Mucosa of stomach (tissue), 1 donor: ENCODE measurements around the gene TM2D1.
"Not testable (repeated sequence)": the region's sequence is repeated elsewhere in the genome, so short reads cannot be mapped to it uniquely, and the experiment has no call there.

Experiments used
- H3K27me3 ChIP-seq: one replicate; pipeline ENCODE4 v1.7.0; 2013; ENCODE audit warnings: mild to moderate bottlenecking, low read length; ENCODE audit not compliant: control insufficient read depth, insufficient read depth
- H3K36me3 ChIP-seq: one replicate; pipeline ENCODE4 v1.7.0; 2013; ENCODE audit warnings: low read length; ENCODE audit not compliant: control insufficient read depth, insufficient read depth
- H3K4me1 ChIP-seq: one replicate; pipeline ENCODE4 v1.7.0; 2013; ENCODE audit warnings: mild to moderate bottlenecking, low read length; ENCODE audit not compliant: control insufficient read depth, insufficient read depth
- H3K4me3 ChIP-seq: one replicate; pipeline ENCODE4 v1.7.0; 2013; ENCODE audit warnings: low read length
- H3K9ac ChIP-seq: one replicate; pipeline ENCODE4 v1.7.0; 2013; ENCODE audit warnings: mild to moderate bottlenecking, low read length, moderate library complexity
- H3K9me3 ChIP-seq: one replicate; pipeline ENCODE4 v1.7.0; 2013; ENCODE audit warnings: mild to moderate bottlenecking, low read length, moderate library complexity; ENCODE audit not compliant: control insufficient read depth
- donor health status: Pancreatic carcinoma.

TM2D1 gene

DNA sequence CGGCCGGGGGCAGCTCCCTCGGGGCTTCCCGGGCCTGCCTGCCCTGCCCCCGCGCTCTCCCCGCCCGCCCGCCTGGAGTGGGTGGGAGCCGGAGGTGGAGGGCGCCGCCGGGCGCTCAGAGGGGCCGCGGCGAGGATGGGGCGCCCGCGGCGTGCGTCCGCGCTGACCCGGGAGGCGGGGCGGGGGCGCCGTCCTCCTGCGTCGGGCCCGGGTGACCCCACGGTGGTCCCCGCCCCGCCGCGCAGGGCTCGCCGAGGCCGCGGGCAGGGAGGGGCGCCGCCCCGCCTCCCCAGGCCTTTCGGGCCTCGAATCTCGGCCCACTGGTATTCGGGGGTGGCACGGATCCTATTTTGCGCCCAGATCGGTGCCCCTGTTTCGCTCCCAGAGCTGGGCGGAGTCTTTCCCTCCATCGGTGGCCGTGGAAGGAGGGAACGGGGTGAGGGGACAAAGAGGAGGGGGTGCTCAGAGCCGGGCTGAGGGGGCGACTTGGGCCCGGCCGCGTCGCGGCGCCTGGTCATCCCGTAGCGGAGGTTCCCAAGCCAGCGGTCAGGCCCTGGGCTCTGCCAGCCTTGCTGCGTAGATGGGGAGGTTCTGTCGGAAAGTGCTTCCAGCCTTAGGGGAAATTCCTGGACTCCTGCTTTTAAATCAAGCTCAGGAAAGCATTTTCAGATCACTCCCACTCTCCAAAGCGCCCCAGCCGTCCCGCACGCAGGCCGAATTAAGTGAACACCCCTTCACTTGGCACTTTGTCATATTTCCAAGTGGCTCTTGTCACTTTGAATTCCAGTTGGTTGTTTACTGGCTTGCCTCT is 17.9 kb upstream of the TM2D1 start:
- no peaks in the 10 kb centered on the region for H3K9me3 ChIP-seq
- H3K27me3 ChIP-seq, result no peaks in the 10 kb centered on the region
- no peaks in the 10 kb centered on the region for H3K36me3 ChIP-seq
- H3K9ac ChIP-seq, result peak overlapping the region; percentile 98
- peaks cover 15% of the 10 kb centered on the region for H3K4me1 ChIP-seq
- H3K4me3 ChIP-seq, result peak overlapping the region; percentile 74

DNA sequence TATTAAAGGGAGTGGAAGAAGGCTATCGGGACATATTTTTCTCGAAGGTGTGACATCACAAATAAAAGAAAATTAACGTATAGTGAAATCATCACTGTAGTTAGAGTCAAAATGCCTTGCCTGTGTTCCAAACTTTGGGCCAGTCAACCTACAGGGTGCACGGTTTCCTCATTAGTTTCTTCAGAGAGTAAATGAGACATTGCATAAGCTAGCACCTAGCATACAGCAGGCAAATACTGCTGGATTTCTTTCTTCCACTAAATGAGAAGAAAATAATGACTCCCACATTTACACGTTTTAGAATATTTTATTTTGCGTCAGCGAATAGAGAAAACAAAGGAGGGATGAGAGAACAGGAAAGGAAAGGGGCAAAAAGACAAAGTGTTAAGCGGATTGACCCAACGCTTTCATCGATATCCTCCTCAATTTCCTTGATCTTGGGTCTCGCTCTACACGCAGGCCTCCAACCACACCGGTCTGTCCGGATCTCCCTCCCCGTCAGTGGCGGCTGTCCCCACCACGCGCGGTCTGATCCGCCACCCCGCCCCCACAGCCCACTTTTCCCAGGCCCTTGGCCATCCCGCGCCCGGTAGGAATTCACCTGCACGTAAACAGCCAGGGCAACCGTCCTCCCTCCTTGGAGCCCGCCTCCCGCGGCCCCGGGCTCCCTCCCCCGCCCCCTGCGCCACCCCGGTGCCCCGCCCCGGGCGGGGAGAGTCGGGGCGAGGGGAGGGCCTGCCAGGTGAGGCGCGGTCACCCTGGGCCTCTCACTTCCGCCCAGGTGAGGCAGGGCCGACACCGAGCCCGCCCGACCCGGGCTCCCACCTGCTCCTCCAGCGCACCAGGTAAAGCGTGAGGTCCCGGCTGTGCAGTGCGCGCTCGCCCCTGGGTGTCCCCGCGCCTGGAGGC is 17.0 kb upstream of the TM2D1 start, which contains the start of gene PATJ:
TSS of gene PATJ (plus strand) at position 770 of the 909 bp plus-strand sequence. CDS start 20,413 bp downstream, outside the sequence.
- Histone ChIP-seq H3K36me3 (no peaks in the 10 kb centered on the region), H3K9me3 (no peaks in the 10 kb centered on the region), H3K4me3 (peak within 1 kb of the TSS; percentile 74), H3K27me3 (no peaks in the 10 kb centered on the region), H3K4me1 (peaks cover 10% of the 10 kb centered on the region), H3K9ac (peak within 1 kb of the TSS; percentile 98)

DNA sequence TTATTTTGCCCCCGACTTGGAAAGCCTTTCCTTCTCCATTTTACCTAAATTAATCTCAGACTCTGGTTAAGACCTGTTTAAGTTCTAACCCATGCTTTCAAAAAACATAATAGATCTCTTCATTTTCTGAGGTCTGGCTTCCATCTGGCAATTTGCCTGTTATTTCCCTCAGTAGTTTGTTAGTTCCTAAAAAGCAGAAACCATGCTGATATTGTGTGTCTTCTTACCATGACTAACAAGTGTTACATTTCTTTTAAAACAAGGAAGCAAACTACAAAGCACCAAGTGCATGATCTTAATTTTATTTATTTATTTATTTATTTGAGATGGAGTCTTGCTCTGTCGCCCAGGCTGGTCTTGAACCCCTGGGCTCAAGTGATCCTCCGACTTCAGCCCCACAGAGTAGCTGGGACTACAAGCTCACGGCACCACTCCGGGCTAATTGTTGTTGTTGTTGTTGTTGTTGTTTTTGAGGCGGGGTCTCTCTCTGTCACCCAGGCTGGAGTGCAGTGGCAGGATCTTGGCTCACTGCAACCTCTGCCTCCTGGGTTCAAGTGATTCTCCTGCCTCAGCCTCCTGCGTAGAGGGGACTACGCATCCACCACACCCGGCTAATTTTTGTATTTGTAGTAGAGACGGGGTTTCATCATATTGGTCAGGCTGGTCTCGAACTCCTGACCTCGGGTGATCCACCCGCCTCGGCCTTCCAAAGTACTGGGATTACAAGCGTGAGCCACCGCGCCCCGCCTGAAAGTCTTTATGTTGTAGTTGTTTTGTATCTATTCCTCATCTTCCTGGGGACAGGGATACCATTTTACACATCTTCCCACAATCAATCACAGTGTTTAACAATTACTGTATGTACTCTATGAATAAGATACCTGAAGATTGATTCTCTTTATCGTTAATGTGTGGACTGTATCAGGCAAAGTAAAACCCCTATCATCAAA is 16.1 kb upstream of the TM2D1 start:
- H3K9ac ChIP-seq, result peak overlapping the region; percentile 98

DNA sequence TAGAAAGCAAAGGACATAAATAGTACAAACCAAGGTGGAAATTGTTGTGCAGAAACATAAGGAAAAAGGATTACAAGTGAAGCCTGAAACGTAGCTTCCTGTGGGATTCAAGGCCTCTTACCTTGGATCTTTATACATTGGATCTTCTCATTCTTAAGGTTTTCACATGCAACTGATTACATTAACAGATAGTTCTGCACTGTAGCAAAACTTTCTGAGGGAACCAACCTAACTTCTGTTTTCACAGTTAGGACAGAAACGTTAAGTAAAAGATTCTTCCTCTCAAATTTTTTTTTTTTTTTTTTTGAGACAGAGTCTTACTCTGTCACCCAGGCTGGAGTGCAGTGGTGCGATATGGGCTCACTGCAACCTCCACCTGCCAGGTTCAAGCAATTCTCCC is 7.8 kb upstream of the TM2D1 start:
- no peak overlapping the region for H3K4me3 ChIP-seq
- H3K36me3 ChIP-seq, result no peaks in the 10 kb centered on the region
- H3K9ac ChIP-seq, result no peak overlapping the region
- no peaks in the 10 kb centered on the region for H3K9me3 ChIP-seq
- H3K4me1 ChIP-seq, result no peaks in the 10 kb centered on the region
- no peaks in the 10 kb centered on the region for H3K27me3 ChIP-seq

More for the DNA sequence above, 16.1 kb upstream of the TM2D1 start:
- H3K4me1 ChIP-seq, result peaks cover under 1% of the 10 kb centered on the region
- H3K9me3 ChIP-seq, result no peaks in the 10 kb centered on the region
- H3K27me3 ChIP-seq, result no peaks in the 10 kb centered on the region
- H3K4me3 ChIP-seq, result peak overlapping the region; percentile 74
- H3K36me3 ChIP-seq, result no peaks in the 10 kb centered on the region

DNA sequence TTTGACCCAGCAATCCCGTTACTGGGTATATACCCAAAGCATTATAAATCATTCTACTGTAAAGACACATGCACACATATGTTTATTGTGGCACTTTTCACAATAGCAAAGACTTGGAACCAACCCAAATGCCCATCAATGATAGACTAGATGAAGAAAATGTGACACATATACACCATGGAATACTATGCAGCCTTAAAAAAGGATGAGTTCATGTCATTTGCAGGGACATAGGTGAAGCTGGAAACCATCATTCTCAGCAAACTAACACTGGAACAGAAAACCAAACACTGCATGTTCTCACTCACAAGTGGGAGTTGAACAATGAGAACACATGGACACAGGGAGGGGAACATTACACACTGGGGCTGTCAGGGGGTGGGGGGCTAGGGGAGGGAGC is 5.7 kb upstream of the TM2D1 start:
- H3K36me3 ChIP-seq, H3K4me3 ChIP-seq, H3K4me1 ChIP-seq, H3K9ac ChIP-seq, H3K9me3 ChIP-seq, H3K27me3 ChIP-seq: not testable (repeated sequence)

DNA sequence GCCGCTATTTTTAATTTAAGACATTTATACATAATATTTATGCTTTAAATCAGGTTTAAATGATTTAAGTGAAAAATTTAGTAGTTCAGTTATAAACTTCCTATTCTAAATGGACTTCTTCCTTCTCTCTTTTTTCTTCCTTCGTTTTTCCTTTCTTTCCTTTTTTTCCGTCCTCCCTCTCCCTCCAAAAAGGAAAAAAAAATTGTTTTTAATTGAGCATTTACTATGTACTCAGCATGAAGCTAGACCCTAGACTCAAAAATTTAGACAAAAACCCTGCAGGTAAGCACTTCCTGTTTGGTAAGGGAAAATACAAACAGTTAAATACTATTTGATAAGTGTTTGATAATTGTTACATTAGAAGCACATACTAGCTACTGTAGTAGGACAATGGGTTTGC is 2.6 kb upstream of the TM2D1 start:
- Histone ChIP-seq H3K9ac (no peak overlapping the region), H3K4me1 (no peaks in the 10 kb centered on the region), H3K27me3 (no peaks in the 10 kb centered on the region), H3K36me3 (no peaks in the 10 kb centered on the region), H3K9me3 (no peaks in the 10 kb centered on the region), H3K4me3 (no peak overlapping the region)

DNA sequence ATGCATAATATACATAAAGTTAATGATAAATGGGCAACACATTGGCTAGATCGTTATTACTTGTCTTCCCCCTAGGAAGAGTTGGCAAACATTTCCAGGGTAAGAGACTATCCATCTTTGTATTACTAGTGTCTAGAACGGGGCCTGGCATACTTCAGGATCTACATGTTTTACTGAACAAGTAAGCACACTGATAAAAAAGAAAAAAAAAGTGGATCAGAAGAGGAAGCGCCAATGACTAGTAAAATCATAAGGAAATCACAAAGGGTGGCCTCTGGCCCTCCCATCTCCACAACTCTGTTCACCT is 482 bp downstream of the TM2D1 start:
- no peaks in the 10 kb centered on the region for H3K4me1 ChIP-seq
- no peaks in the 10 kb centered on the region for H3K27me3 ChIP-seq
- peak overlapping the region; percentile 87 for H3K4me3 ChIP-seq
- H3K9me3 ChIP-seq, result no peaks in the 10 kb centered on the region
- H3K36me3 ChIP-seq, result no peaks in the 10 kb centered on the region
- peak overlapping the region; percentile 99 for H3K9ac ChIP-seq

DNA sequence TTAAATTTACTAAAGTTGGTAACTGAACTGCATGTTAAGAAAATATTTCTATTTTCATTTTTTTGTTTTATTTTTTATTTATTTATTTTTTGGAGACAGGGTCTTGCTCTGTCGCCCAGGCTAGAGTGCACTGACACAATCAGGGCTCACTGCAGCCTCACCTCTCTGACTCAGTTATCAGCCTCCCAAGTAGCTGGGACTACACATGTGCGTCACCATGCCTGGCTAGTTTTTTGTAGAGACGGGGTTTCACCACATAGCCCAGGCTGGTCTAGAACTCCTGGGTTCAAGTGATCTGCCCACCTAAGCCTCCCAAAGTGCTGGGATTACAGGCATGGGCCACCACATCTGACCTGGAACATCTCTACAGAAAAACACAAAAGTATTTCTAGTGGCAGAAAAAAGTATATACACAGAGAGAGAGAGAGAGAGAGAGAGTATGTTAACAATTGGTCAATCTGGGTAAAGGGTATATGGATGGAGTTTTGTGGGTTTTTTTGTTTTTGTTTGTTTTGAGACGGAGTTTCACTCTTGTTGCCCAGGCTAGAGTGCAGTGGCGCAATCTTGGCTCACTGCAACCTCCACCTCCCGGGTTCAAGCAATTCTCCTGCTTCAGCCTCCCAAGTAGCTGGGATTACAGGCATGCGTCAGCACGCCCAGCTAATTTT is 5.8 kb downstream of the TM2D1 start:
- not testable (repeated sequence) for H3K27me3 ChIP-seq, H3K9me3 ChIP-seq, H3K9ac ChIP-seq, H3K4me1 ChIP-seq, H3K36me3 ChIP-seq, H3K4me3 ChIP-seq

DNA sequence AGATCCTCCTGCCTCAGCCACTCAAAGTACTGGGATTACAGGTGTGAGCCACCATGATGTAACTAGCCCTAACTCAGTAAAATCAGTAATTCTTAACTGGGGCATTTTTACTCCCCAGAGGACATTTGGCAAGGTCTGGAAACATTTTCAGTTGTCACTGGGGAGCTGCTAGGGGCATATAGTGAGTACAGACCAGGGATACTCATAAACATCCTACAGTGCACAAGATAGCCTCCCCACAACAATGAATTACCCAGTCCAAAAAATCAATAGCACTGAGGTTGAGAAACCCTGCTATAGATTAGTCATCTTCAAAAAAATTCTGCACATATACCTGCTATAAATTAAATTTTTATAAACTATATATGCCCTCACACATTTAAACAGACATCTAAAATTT is 13.0 kb downstream of the TM2D1 start:
- H3K27me3 ChIP-seq, result no peaks in the 10 kb centered on the region
- H3K9me3 ChIP-seq, result no peaks in the 10 kb centered on the region
- H3K4me1 ChIP-seq, result peaks cover 8% of the 10 kb centered on the region
- H3K36me3 ChIP-seq, result no peaks in the 10 kb centered on the region
- no peak overlapping the region for H3K9ac ChIP-seq
- H3K4me3 ChIP-seq, result no peak overlapping the region

DNA sequence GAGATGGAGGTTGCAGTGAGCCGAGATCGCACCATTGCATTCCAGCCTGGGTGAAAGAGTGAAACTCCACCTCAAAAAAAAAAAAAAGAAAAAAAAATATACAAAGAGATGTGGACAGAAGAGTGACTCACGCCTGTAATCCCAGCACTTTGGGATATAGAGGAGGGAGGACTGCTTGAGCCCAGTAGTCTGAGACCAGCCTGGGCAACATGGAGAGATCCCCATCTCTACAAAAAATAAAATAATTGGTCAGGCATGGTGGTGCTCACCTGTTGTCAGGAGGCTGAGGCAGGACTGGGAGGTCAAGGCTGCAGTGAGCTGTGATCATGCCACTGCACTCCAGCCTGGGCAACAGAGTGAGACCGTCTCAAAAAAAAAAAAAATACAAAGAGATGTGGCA is 13.7 kb downstream of the TM2D1 start:
- not testable (repeated sequence) for H3K36me3 ChIP-seq, H3K9me3 ChIP-seq, H3K9ac ChIP-seq, H3K27me3 ChIP-seq, H3K4me1 ChIP-seq, H3K4me3 ChIP-seq

DNA sequence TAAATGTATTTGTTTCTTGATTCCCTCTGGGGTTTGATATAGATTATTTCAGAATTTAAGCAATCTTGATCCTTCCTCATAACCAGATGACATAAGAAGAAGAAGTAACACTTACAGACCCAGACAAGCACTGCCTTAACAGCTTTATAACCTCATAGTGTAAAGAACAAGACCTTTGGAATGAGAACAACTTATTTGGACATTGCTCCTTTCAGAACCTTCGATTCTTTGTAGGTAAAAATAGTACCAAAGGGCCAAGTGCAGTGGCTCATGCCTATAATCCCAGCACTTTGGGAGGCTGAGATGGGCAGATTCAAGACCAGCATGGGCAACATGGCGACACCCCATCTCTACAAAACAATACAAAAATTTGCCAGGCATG is 15.0 kb downstream of the TM2D1 start:
- Histone ChIP-seq H3K4me3 (no peak overlapping the region), H3K9me3 (no peaks in the 10 kb centered on the region), H3K4me1 (peaks cover 8% of the 10 kb centered on the region), H3K9ac (no peak overlapping the region), H3K27me3 (no peaks in the 10 kb centered on the region), H3K36me3 (no peaks in the 10 kb centered on the region)
